ENCODE results near the gene SPEN.
"Not testable (repeated sequence)": the region's sequence is repeated elsewhere in the genome, so short reads cannot be mapped to it uniquely, and the experiment has no call there.

The SPEN gene

GRCh38 chr1:15843826-15844572 is 3.5 kb upstream of the SPEN start:
- H3K9me3 Mint-ChIP-seq = no peaks in the 10 kb centered on the region
- no peaks in the 10 kb centered on the region for H3K27me3 Mint-ChIP-seq (ENCODE audit: low read depth)
- no peak overlapping the region for H3K4me3 Mint-ChIP-seq
- DNase-seq (ENCODE audit: low spot score) = no peak
- peaks cover 19% of the 10 kb centered on the region for H3K4me1 Mint-ChIP-seq (ENCODE audit: low read depth)
- H3K36me3 Mint-ChIP-seq (ENCODE audit: low read depth) = peaks cover 5% of the 10 kb centered on the region
- no peak overlapping the region for H3K27ac Mint-ChIP-seq

- not testable (repeated sequence) for H3K9me3 Mint-ChIP-seq; H3K27me3 Mint-ChIP-seq (ENCODE audit: low read depth); DNase-seq (ENCODE audit: low spot score)
- Mint-ChIP-seq H3K4me1 (ENCODE audit: low read depth) (peaks cover 37% of the 10 kb centered on the region), H3K27ac (peak overlapping the region; percentile 60), H3K36me3 (ENCODE audit: low read depth) (peaks cover 18% of the 10 kb centered on the region), H3K4me3 (peak overlapping the region; percentile 95)
Measured at GRCh38 chr1:15846056-15846455, 1.5 kb upstream of the SPEN start.

- Mint-ChIP-seq H3K27me3 (ENCODE audit: low read depth) (no peaks in the 10 kb centered on the region), H3K4me1 (ENCODE audit: low read depth) (peaks cover 48% of the 10 kb centered on the region), H3K4me3 (peak overlapping the region; percentile 95), H3K27ac (peak overlapping the region; percentile 95), H3K9me3 (no peaks in the 10 kb centered on the region), H3K36me3 (ENCODE audit: low read depth) (peaks cover 18% of the 10 kb centered on the region)
- no peak for DNase-seq (ENCODE audit: low spot score)
Measured at GRCh38 chr1:15847893-15848142, 311 bp downstream of the SPEN start.

- peak; percentile 42 for DNase-seq (ENCODE audit: low spot score)
- no peaks in the 10 kb centered on the region for H3K9me3 Mint-ChIP-seq
- H3K4me3 Mint-ChIP-seq = peak overlapping the region; percentile 95
- no peaks in the 10 kb centered on the region for H3K27me3 Mint-ChIP-seq (ENCODE audit: low read depth)
- peak overlapping the region; percentile 96 for H3K27ac Mint-ChIP-seq
- peaks cover 48% of the 10 kb centered on the region for H3K4me1 Mint-ChIP-seq (ENCODE audit: low read depth)
- H3K36me3 Mint-ChIP-seq (ENCODE audit: low read depth) = peaks cover 18% of the 10 kb centered on the region
Measured at GRCh38 chr1:15848143-15848928, 829 bp downstream of the SPEN start.

GRCh38 chr1:15848929-15849774 is 1.6 kb downstream of the SPEN start:
- peak; percentile 69 for DNase-seq (ENCODE audit: low spot score)
- Mint-ChIP-seq H3K36me3 (ENCODE audit: low read depth) (peaks cover 18% of the 10 kb centered on the region), H3K27me3 (ENCODE audit: low read depth) (no peaks in the 10 kb centered on the region), H3K4me1 (ENCODE audit: low read depth) (peaks cover 46% of the 10 kb centered on the region), H3K9me3 (no peaks in the 10 kb centered on the region), H3K4me3 (peak overlapping the region; percentile 95), H3K27ac (peak overlapping the region; percentile 96)

- peaks cover 45% of the 10 kb centered on the region for H3K4me1 Mint-ChIP-seq (ENCODE audit: low read depth)
- peak; percentile 41 for DNase-seq (ENCODE audit: low spot score)
- H3K27ac Mint-ChIP-seq = peak overlapping the region; percentile 96
- no peaks in the 10 kb centered on the region for H3K9me3 Mint-ChIP-seq
- peak overlapping the region; percentile 95 for H3K4me3 Mint-ChIP-seq
- peaks cover 18% of the 10 kb centered on the region for H3K36me3 Mint-ChIP-seq (ENCODE audit: low read depth)
- H3K27me3 Mint-ChIP-seq (ENCODE audit: low read depth) = no peaks in the 10 kb centered on the region
Measured at GRCh38 chr1:15849775-15850324, 2.3 kb downstream of the SPEN start.

DNA sequence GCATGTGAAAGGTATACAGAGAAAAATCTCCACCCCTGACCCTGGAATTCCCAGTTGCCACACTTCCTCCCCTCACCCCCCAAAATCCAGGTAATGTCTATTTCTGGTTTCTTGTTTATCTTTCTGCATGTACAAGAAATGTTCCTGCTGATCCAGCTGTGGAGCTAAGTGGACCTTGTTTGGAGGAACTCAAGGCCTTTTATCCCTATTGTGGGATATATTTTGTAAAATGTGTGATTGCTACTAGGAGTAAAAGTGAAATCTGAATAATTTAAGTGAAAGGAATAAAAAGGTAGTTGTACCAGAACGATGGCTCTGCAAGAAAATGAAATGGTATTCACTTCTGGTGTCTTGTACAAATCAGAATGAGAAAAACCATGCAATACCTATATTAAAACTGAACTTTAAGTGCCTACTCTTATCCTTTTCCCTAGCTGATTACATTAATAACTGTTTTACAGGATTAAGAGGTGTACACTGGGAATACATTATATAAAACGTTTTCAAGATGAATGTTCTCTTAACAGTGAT is 3.0 kb downstream of the SPEN start:
- Mint-ChIP-seq H3K4me1 (ENCODE audit: low read depth) (peaks cover 41% of the 10 kb centered on the region), H3K4me3 (peak overlapping the region; percentile 78), H3K27me3 (ENCODE audit: low read depth) (no peaks in the 10 kb centered on the region), H3K36me3 (ENCODE audit: low read depth) (peaks cover 18% of the 10 kb centered on the region), H3K27ac (no peak overlapping the region), H3K9me3 (no peaks in the 10 kb centered on the region)
- DNase-seq (ENCODE audit: low spot score) = no peak

GRCh38 chr1:15851210-15852035 is 3.9 kb downstream of the SPEN start:
- Mint-ChIP-seq H3K4me1 (ENCODE audit: low read depth) (peaks cover 36% of the 10 kb centered on the region), H3K27ac (no peak overlapping the region), H3K4me3 (peak overlapping the region; percentile 45), H3K36me3 (ENCODE audit: low read depth) (peaks cover 18% of the 10 kb centered on the region), H3K27me3 (ENCODE audit: low read depth) (no peaks in the 10 kb centered on the region), H3K9me3 (no peaks in the 10 kb centered on the region)
- DNase-seq (ENCODE audit: low spot score) = no peak

GRCh38 chr1:15852036-15852827 is 4.7 kb downstream of the SPEN start:
- Mint-ChIP-seq H3K27me3 (ENCODE audit: low read depth) (no peaks in the 10 kb centered on the region), H3K4me1 (ENCODE audit: low read depth) (peaks cover 37% of the 10 kb centered on the region), H3K36me3 (ENCODE audit: low read depth) (peaks cover 18% of the 10 kb centered on the region), H3K9me3 (no peaks in the 10 kb centered on the region), H3K4me3 (no peak overlapping the region), H3K27ac (no peak overlapping the region)
- no peak for DNase-seq (ENCODE audit: low spot score)

- Mint-ChIP-seq H3K9me3 (no peaks in the 10 kb centered on the region), H3K27me3 (ENCODE audit: low read depth) (no peaks in the 10 kb centered on the region), H3K27ac (no peak overlapping the region), H3K36me3 (ENCODE audit: low read depth) (peaks cover 18% of the 10 kb centered on the region), H3K4me3 (no peak overlapping the region), H3K4me1 (ENCODE audit: low read depth) (peaks cover 37% of the 10 kb centered on the region)
- DNase-seq (ENCODE audit: low spot score) = no peak
Measured at GRCh38 chr1:15852828-15853302, 5.4 kb downstream of the SPEN start.

DNA sequence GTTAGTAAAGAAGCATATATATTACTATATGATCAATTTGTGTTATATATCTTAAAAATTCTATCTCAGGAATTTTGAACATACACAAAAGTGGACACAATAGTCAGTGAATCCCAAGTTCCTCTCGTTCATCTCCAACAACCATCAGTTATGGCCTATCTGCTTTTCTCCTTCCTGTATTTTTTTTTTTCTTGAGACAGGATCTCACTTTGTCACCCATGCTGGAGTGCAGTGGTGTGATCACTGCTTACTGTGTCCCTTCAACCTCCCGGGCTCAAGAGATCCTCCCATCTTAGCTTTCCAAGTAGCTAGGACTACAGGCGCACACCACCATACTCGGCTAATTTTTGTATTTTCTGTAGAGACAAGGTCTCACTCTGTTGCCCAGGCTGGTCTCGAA is 9.4 kb downstream of the SPEN start:
- Mint-ChIP-seq H3K4me3 (no peak overlapping the region), H3K9me3 (no peaks in the 10 kb centered on the region)
- DNase-seq (ENCODE audit: low spot score) = no peak

GRCh38 chr1:15858069-15858670 is 10.7 kb downstream of the SPEN start:
- Mint-ChIP-seq H3K4me3 (no peak overlapping the region), H3K4me1 (ENCODE audit: low read depth) (peaks cover 12% of the 10 kb centered on the region), H3K27ac (no peak overlapping the region)

More for the DNA sequence above, 9.4 kb downstream of the SPEN start:
- no peak overlapping the region for H3K27ac Mint-ChIP-seq
- H3K27me3 Mint-ChIP-seq (ENCODE audit: low read depth) = no peaks in the 10 kb centered on the region
- peaks cover 2% of the 10 kb centered on the region for H3K36me3 Mint-ChIP-seq (ENCODE audit: low read depth)
- peaks cover 15% of the 10 kb centered on the region for H3K4me1 Mint-ChIP-seq (ENCODE audit: low read depth)

More at GRCh38 chr1:15858069-15858670, 10.7 kb downstream of the SPEN start:
- peaks cover 2% of the 10 kb centered on the region for H3K36me3 Mint-ChIP-seq (ENCODE audit: low read depth)
- H3K9me3 Mint-ChIP-seq = no peaks in the 10 kb centered on the region
- no peak for DNase-seq (ENCODE audit: low spot score)
- no peaks in the 10 kb centered on the region for H3K27me3 Mint-ChIP-seq (ENCODE audit: low read depth)

Measured in T-helper 2 cell treated with Interferon-gamma antibody and Interleukin-4, amounts not matched to agents 5 μg/mL and 100 μg/mL, for 36 hours (primary cell).